ENCODE measurements around the gene BTRC. TPM values are rescaled to one million over a fixed set of nuclear protein-coding genes. Genes with fewer than 3 reads are reported as not detected.
A peak's percentile ranks its signal among the peaks of the same experiment; 100 is the strongest.

Gene BTRC
- total RNA-seq, 2 donors from 2014 or later = 8.8 to 9.9 TPM

DNA sequence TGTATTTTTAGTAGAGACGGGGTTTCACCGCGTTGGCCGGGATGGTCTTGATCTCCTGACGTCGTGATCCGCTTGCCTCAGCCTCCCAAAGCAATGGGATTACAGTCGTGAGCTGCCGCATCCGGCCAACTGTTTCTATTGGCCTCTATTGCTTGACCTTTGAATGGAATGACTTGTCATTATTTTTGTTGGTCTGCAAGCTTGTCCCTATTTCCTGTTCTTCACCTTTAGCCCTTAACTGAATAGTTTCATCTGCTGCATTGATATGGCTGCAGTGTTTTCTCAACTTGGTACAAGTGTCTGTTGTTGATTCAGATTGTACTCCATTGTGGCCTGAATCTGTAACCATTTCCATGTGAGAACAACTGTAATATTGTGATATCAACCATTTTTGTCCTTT is 128.6 kb downstream of the BTRC start:
- WGBS, 2 donors = 92 to 97% methylated on average over 9 to 10 of the region's 10 CpGs
- no peak for TF ChIP-seq CTCF (IDR thresholded peaks at IDR 0.05)
- TF ChIP-seq POLR2A (IDR thresholded peaks at IDR 0.05) = no peak
- no peak overlapping the region for H3K4me3 ChIP-seq
- H3K9me3 ChIP-seq = no peaks in the 10 kb centered on the region
- H3K36me3 ChIP-seq (replicated peaks in 1 of 2; ENCODE audit: insufficient read depth in 1 of 2, low read depth in 2 of 2) = peaks cover 0 to 2% of the 10 kb centered on the region in 2 donors
- no peaks in the 10 kb centered on the region for H3K4me1 ChIP-seq
- ATAC-seq = no peak
- intact Hi-C loops (cut with DNase I) = no loop called here
- no peak overlapping the region for H3K27ac ChIP-seq
- H3K27me3 ChIP-seq = no peaks in the 10 kb centered on the region
- no peak for DNase-seq

- Histone ChIP-seq H3K4me1 (no peaks in the 10 kb centered on the region), H3K27me3 (no peaks in the 10 kb centered on the region), H3K27ac (no peak overlapping the region), H3K4me3 (no peak overlapping the region), H3K36me3 (replicated peaks in 1 of 2; ENCODE audit: insufficient read depth in 1 of 2, low read depth in 2 of 2) (peaks cover 0 to 2% of the 10 kb centered on the region in 2 donors), H3K9me3 (no peaks in the 10 kb centered on the region)
- TF ChIP-seq POLR2A (IDR thresholded peaks at IDR 0.05) = no peak
- DNase-seq = no peak
- 88 to 89% methylated on average over 8 of the region's 8 CpGs for WGBS, 2 donors
- intact Hi-C loops (cut with DNase I) = no loop called here
- ATAC-seq = no peak
Observed at GRCh38 chr10:101484175-101484745, 130.3 kb downstream of the BTRC start.

- Histone ChIP-seq H3K36me3 (replicated peaks in 1 of 2; ENCODE audit: insufficient read depth in 1 of 2, low read depth in 2 of 2) (no peaks in the 10 kb centered on the region), H3K27me3 (no peaks in the 10 kb centered on the region), H3K4me1 (no peaks in the 10 kb centered on the region), H3K27ac (no peak overlapping the region), H3K9me3 (no peaks in the 10 kb centered on the region), H3K4me3 (no peak overlapping the region)
- WGBS, 2 donors = 90 to 96% methylated on average over 5 of the region's 5 CpGs
- DNase-seq = no peak
- intact Hi-C loops (cut with DNase I) = no loop called here
- no peak for ATAC-seq
- TF ChIP-seq POLR2A (IDR thresholded peaks at IDR 0.05) (no peak), CTCF (IDR thresholded peaks at IDR 0.05) (no peak)
Observed at GRCh38 chr10:101485207-101485606, 131.2 kb downstream of the BTRC start.

DNA sequence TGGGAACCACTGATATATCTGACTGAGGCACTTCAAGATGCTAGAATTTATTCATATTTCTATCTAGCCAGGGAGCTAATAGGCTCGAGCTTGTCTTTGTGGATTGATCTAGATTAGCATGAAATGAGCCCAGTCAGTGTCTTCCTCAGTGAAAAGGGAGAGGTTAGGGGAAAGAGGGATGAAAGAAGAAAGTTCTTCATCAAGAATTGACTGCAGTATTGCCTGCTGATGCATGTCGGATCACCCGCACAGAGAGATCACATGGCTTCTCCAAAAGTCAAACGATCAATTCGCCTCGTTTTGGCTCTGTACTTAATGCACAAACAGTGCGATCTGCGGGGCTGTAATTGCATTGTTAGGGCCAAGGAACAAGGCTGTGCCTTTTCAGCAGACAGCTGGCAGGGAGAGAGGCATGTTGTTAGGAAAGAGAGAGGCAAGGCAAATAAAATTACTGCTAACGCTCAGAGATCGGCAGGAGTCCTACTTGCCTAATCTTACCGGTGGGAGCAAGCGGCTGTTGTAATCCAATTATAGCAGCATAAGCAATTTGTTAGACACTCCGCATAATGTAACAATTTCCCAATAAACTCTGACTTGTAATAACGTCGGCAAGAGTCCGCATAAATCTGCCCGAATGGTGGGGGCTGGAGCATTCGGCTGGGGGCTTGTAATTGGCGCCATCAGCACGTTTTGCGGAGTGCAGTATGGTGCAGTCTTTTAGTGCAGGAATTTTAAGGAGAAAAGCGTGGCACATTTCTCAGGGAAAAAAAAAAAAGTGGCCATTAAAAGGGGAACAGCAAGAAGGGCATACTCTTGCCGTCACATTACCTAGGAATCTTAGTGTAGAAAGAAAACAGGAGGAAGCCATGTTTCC is 132.0 kb downstream of the BTRC start:
- H3K27me3 ChIP-seq = no peaks in the 10 kb centered on the region
- H3K27ac ChIP-seq = no peak overlapping the region
- no peak for TF ChIP-seq POLR2A (IDR thresholded peaks at IDR 0.05)
- no peak for TF ChIP-seq CTCF (IDR thresholded peaks at IDR 0.05)
- WGBS, 2 donors = 77 to 89% methylated on average over 23 of the region's 23 CpGs
- no peaks in the 10 kb centered on the region for H3K9me3 ChIP-seq
- no peak overlapping the region for H3K4me3 ChIP-seq
- peak in 2 of 4 donors; percentile 9 to 15 for DNase-seq
- intact Hi-C loops (cut with DNase I) = no loop called here
- no peaks in the 10 kb centered on the region for H3K4me1 ChIP-seq
- H3K36me3 ChIP-seq (replicated peaks in 1 of 2; ENCODE audit: insufficient read depth in 1 of 2, low read depth in 2 of 2) = no peaks in the 10 kb centered on the region
- no peak for ATAC-seq

DNA sequence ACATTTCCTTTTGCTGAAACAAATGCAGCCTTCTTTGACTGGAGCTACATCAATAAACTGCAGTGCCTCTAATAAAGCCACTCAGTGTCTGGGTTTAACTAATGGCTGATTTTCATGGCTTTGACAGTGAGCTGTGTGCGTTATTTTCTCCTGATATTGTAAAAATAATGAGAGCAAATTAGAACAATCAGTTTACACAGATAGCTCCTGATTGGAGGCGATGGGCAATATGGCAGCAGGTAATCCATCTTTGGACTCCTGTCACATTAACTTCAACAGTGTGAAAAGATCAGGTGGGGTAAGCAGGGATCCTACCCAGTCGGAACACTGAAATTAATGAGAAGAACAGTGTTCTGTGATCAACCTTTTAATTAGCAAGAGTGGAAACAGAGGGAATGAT is 133.4 kb downstream of the BTRC start:
- H3K27ac ChIP-seq = no peak overlapping the region
- H3K27me3 ChIP-seq = no peaks in the 10 kb centered on the region
- H3K9me3 ChIP-seq = no peaks in the 10 kb centered on the region
- WGBS, 2 donors = 78 to 89% methylated on average over 3 of the region's 3 CpGs
- intact Hi-C loops (cut with DNase I) = no loop called here
- no peaks in the 10 kb centered on the region for H3K36me3 ChIP-seq (replicated peaks in 1 of 2; ENCODE audit: insufficient read depth in 1 of 2, low read depth in 2 of 2)
- no peak for ATAC-seq
- no peak for DNase-seq
- no peak for TF ChIP-seq POLR2A (IDR thresholded peaks at IDR 0.05)
- no peak for TF ChIP-seq CTCF (IDR thresholded peaks at IDR 0.05)
- H3K4me3 ChIP-seq = no peak overlapping the region
- no peaks in the 10 kb centered on the region for H3K4me1 ChIP-seq

All from body of pancreas (tissue), 4 donors.